Upper lobe of right lung (tissue), 1 donor: ENCODE results near the gene SNX22. TPM values are rescaled to one million over a fixed set of nuclear protein-coding genes. Genes with fewer than 3 reads are reported as not detected.
"Not testable (repeated sequence)": the region's sequence is repeated elsewhere in the genome, so short reads cannot be mapped to it uniquely, and the experiment has no call there.

Source experiments
- ATAC-seq: fragments of 200-7000 bp; cut with Tn5 transposase; one replicate; pipeline ENCODE4 v1.9.1; 2020; ENCODE audit warnings: mild to moderate bottlenecking, moderate library complexity
- DNase-seq: peaks from one replicate; pipeline ENCODE4 v3.0.0-alpha.2; 2020
- H3K27ac ChIP-seq: fragments of 200-600 bp; one replicate; pipeline ENCODE4 v1.8.0; 2022
- H3K27me3 ChIP-seq: fragments of 200-600 bp; one replicate; pipeline ENCODE4 v1.8.0; 2022; ENCODE audit warnings: mild to moderate bottlenecking
- H3K36me3 ChIP-seq: fragments of 200-600 bp; one replicate; pipeline ENCODE4 v1.8.0; 2022
- H3K4me1 ChIP-seq: fragments of 200-600 bp; one replicate; pipeline ENCODE4 v1.8.0; 2022
- H3K4me3 ChIP-seq: fragments of 200-600 bp; one replicate; pipeline ENCODE4 v1.8.0; 2022; ENCODE audit warnings: mild to moderate bottlenecking
- H3K9me3 ChIP-seq: fragments of 200-600 bp; one replicate; pipeline ENCODE4 v1.8.0; 2022
- CTCF ChIP-seq: fragments of 200-600 bp; IDR thresholded peaks from one replicate; pipeline ENCODE4 v1.8.0; 2022; ENCODE audit warnings: antibody characterized with exemption
- intact Hi-C: fragments of 100-400 bp; cut with DNase I; formaldehyde crosslinking; loops from one replicate; pipeline ENCODE4 v1.11.0; 2022
- total RNA-seq: library from RNA; stranded (reverse); fragmentation: NEBNext Ultra II Directional; extraction: Animal tissue kit (Norgen Biotek cat#: 25700); gene quantifications from one replicate; pipeline ENCODE4 v1.2.1, GENCODE V29; 2021
- donor health status: DM: no; HTN: yes; CAD: no; lungs with severe emphysema.

Gene SNX22
- total RNA-seq, 1 donor from 2014 or later: 28.3 TPM

- ATAC-seq (peak; percentile 58), DNase-seq (no peak)
- Histone ChIP-seq H3K4me3 (no peak overlapping the region), H3K36me3 (peaks cover 38% of the 10 kb centered on the region), H3K27ac (no peak overlapping the region), H3K27me3 (no peaks in the 10 kb centered on the region), H3K4me1 (peaks cover 45% of the 10 kb centered on the region), H3K9me3 (no peaks in the 10 kb centered on the region)
- no peak for TF ChIP-seq CTCF
- intact Hi-C loops: no loop called here
Observed at GRCh38 chr15:64110950-64111678, 40.4 kb upstream of the SNX22 start.

GRCh38 chr15:64111679-64112050 is 39.9 kb upstream of the SNX22 start:
- Histone ChIP-seq H3K27ac (no peak overlapping the region), H3K27me3 (no peaks in the 10 kb centered on the region), H3K36me3 (peaks cover 43% of the 10 kb centered on the region), H3K4me1 (peaks cover 40% of the 10 kb centered on the region), H3K4me3 (no peak overlapping the region), H3K9me3 (no peaks in the 10 kb centered on the region)
- no peak for ATAC-seq
- DNase-seq: no peak
- intact Hi-C loops: no loop called here
- no peak for TF ChIP-seq CTCF

- peaks cover 34% of the 10 kb centered on the region for H3K4me1 ChIP-seq
- H3K4me3 ChIP-seq: no peak overlapping the region
- intact Hi-C loops: no loop called here
- TF ChIP-seq CTCF: no peak
- H3K27me3 ChIP-seq: no peaks in the 10 kb centered on the region
- no peaks in the 10 kb centered on the region for H3K9me3 ChIP-seq
- no peak overlapping the region for H3K27ac ChIP-seq
- ATAC-seq (peak; percentile 28), DNase-seq (no peak)
- H3K36me3 ChIP-seq: peaks cover 49% of the 10 kb centered on the region
Observed at GRCh38 chr15:64112073-64112772, 39.3 kb upstream of the SNX22 start.

GRCh38 chr15:64112904-64113303 is 38.6 kb upstream of the SNX22 start:
- Histone ChIP-seq H3K4me3 (no peak overlapping the region), H3K36me3 (peaks cover 56% of the 10 kb centered on the region), H3K27ac (no peak overlapping the region), H3K27me3 (no peaks in the 10 kb centered on the region), H3K4me1 (peaks cover 40% of the 10 kb centered on the region), H3K9me3 (no peaks in the 10 kb centered on the region)
- DNase-seq: no peak
- no peak for TF ChIP-seq CTCF
- peak; percentile 55 for ATAC-seq
- intact Hi-C loops: no loop called here

- Histone ChIP-seq H3K27ac (no peak overlapping the region), H3K4me3 (no peak overlapping the region), H3K4me1 (peaks cover 21% of the 10 kb centered on the region), H3K36me3 (peaks cover 99% of the 10 kb centered on the region), H3K27me3 (no peaks in the 10 kb centered on the region), H3K9me3 (no peaks in the 10 kb centered on the region)
- intact Hi-C loops: no loop called here
- ATAC-seq (peak; percentile 93), DNase-seq (no peak)
- no peak for TF ChIP-seq CTCF
Observed at GRCh38 chr15:64117759-64118487, 33.6 kb upstream of the SNX22 start.

GRCh38 chr15:64120322-64120721 is 31.2 kb upstream of the SNX22 start:
- peaks cover 99% of the 10 kb centered on the region for H3K36me3 ChIP-seq
- DNase-seq: not testable (repeated sequence)

More at GRCh38 chr15:64120322-64120721, 31.2 kb upstream of the SNX22 start:
- ATAC-seq, H3K27ac ChIP-seq, intact Hi-C loops, H3K9me3 ChIP-seq, H3K4me3 ChIP-seq, H3K27me3 ChIP-seq: not testable (repeated sequence)
- peaks cover 15% of the 10 kb centered on the region for H3K4me1 ChIP-seq
